HG02759 (cell line): ENCODE data around the gene NACAD.

ENCODE experiments used
- ATAC-seq: cut with Tn5 transposase; IDR thresholded peaks from one replicate; pipeline ENCODE4 v1.9.1; 2021; ENCODE audit warnings: mild to moderate bottlenecking, moderate library complexity; ENCODE audit not compliant: unreplicated experiment

The NACAD gene

GRCh38 chr7:45098983-45099839, 10.4 kb upstream of the NACAD start:
- no peak for ATAC-seq

DNA sequence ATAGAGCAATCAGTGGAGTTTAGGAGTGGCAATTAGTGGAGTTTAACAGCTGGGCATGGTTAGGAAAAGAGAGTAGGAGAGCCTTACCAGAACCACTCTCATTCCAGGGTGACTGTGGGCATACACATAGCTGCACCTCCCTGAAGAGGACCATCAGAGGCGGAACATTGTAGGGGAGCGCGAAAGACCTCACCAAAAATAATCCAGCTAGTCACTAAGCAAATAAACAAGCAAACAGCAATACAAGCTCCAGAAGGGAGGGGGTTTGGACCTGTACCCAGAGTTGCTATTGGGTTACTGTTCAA, 4.1 kb upstream of the NACAD start:
- no peak for ATAC-seq

- no peak for ATAC-seq
Measured at GRCh38 chr7:45092100-45092930, 3.5 kb upstream of the NACAD start.

DNA sequence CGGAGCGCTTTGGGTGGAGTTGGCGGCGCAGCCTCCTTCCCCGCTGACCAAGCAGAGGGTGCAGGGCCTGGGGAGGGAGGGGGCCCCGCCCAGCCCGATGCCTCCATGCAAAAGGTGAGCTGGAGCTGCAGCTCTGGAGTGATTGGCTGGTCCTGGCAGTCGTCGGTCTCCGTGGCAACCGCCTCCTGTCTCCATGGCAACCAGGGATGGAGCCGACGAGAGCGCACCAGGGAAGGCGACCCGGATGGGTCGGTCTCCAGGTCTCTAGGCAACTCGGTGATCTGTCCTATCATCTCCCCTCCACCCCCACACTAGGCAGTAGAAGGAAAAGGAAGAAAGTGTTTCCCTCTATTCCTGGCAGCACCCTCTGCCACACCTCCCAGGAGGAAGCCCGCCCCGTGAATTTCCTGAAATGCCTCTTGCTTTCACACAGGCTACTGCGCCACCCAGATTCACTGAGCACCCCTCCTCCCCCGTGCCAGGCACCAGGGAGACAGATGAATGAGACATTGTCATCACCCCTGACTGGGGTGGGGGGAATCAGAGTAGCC, 647 bp upstream of the NACAD start:
- ATAC-seq: no peak

DNA sequence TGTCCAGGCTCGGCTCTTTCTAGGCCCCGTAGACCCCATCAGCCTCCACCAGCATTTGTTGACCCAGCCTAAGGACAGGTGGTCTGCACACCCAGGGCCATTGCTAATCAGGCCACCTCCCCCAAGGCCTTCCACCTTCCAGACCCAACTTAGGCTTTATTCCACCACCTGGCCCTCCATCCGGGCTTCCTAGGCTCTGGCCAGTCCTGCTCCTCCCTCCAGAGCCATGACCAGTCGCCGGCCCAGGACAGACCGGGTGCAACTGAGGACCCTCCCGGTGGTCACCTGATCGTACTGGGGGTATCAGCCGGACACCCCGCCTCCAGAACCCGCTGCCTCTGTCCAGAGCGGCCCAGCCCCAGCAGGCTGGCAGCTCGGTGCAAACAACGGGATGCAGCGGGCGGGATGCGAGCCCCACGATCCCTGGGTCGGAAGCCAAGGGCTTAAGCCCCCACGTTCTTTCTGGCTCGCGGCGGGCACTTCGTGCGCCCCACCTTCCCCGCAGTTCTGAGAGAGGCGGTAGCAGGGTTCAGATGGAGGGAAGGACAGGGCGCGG, 545 bp downstream of the NACAD start:
- ATAC-seq: no peak

- ATAC-seq: no peak
Measured at GRCh38 chr7:45087301-45088145, 1.2 kb downstream of the NACAD start.

GRCh38 chr7:45086331-45087065, 2.3 kb downstream of the NACAD start:
- no peak for ATAC-seq

GRCh38 chr7:45085619-45086200, 3.1 kb downstream of the NACAD start:
- no peak for ATAC-seq

GRCh38 chr7:45084901-45085618, 3.7 kb downstream of the NACAD start:
- no peak for ATAC-seq

GRCh38 chr7:45084336-45084735, 4.4 kb downstream of the NACAD start:
- no peak for ATAC-seq

- no peak for ATAC-seq
Measured at GRCh38 chr7:45082831-45083331, 5.9 kb downstream of the NACAD start.

GRCh38 chr7:45082031-45082830, 6.5 kb downstream of the NACAD start:
- ATAC-seq: no peak

GRCh38 chr7:45081670-45081974, 7.1 kb downstream of the NACAD start:
- no peak for ATAC-seq

DNA sequence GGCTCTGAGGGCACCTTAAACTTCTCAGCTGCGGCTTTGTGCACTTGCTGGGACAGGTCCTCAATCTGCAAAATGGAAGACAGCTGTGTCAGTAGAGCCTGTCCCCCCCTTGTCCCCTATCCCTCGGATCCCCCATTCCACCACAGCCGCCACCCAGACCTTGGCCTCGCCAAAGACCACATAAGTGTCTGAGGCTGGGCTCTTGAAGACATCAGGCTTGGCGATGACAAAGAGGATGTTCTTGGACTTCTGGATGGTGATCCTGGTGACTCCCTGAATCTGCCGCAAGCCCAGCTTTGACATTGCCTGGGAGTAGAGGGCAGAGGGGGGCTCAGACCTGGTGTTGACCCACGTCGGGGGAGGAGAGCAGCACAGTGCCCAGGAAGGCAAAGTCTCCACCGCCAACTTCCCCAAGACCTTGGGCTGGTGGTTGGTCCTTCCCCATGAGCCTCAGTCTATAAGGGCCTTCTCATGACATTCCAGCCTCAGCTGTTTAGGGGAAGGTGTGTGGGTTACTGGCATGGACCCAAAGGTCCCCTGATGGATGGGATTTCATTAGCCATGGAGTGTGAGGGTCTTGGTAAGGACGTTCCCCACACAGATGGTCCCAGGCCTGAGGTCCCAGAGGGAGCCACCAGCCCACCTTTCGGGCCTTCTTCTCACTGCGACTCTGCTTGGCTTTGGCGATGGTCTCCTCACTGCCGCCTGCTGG, 7.7 kb downstream of the NACAD start:
- ATAC-seq: no peak

GRCh38 chr7:45080265-45080957, 8.4 kb downstream of the NACAD start:
- no peak for ATAC-seq

DNA sequence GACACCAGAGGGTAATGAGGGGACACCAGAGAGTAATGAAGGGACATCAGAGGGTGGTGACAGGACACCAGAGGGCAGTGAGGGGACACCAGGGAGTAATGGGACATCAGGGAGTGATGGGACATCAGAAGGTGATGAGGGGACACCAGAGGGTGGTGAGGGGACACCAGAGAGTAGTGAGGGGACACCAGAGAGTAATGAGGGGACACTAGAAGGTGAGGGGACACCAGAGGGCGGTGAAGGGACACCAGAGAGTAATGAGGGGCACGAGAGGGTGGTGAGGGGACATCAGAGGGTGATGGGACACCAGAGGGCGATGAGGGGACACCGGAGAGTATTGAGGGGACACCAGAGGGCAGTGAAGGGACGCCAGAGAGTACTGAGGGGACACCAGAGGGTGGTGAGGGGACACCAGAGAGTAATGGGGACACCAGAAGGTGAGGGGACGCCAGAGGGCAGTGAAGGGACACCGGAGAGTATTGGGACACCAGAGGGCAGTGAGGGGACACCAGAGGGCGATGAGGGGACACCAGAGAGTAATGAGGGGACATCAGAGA, 10.6 kb downstream of the NACAD start:
- ATAC-seq: no peak

GRCh38 chr7:45077579-45077978, 11.2 kb downstream of the NACAD start:
- ATAC-seq: no peak
